ENCODE measurements around the gene TAAR1. TPM values are rescaled to one million over a fixed set of nuclear protein-coding genes. Genes with fewer than 3 reads are reported as not detected.
"Not testable (repeated sequence)": the region's sequence is repeated elsewhere in the genome, so short reads cannot be mapped to it uniquely, and the experiment has no call there.

TAAR1 gene
- not detected for polyA plus RNA-seq (2013, experiment 1 of 2; ENCODE audit: insufficient read length)
- not detected for polyA plus RNA-seq (2013, experiment 2 of 2; ENCODE audit: insufficient read length)

- DNase-seq, result no peak
These were observed at the start of gene TAAR1 for GRCh38 chr6:132659082-132659481. TSS of gene TAAR1 (minus strand) at chr6:132659182. CDS start at chr6:132646003, 13,179 bp downstream.

GRCh38 chr6:132708771-132709170, 49.8 kb upstream of the TAAR1 start:
- no peak for DNase-seq

- no peak for DNase-seq
These were observed 49.0 kb upstream of the TAAR1 start for GRCh38 chr6:132708002-132708401.

GRCh38 chr6:132706756-132707155, 47.8 kb upstream of the TAAR1 start:
- DNase-seq, result not testable (repeated sequence)

- DNase-seq, result no peak
These were observed 45.0 kb upstream of the TAAR1 start for GRCh38 chr6:132703936-132704335.

GRCh38 chr6:132698608-132699007, 39.6 kb upstream of the TAAR1 start:
- DNase-seq, result no peak

- DNase-seq, result no peak
These were observed 36.8 kb upstream of the TAAR1 start for GRCh38 chr6:132695773-132696172.

GRCh38 chr6:132693478-132693877, 34.5 kb upstream of the TAAR1 start:
- no peak for DNase-seq

GRCh38 chr6:132690678-132691077, 31.7 kb upstream of the TAAR1 start:
- DNase-seq, result no peak

GRCh38 chr6:132687306-132687705, 28.3 kb upstream of the TAAR1 start:
- DNase-seq, result no peak

GRCh38 chr6:132686531-132686930, 27.5 kb upstream of the TAAR1 start:
- DNase-seq, result no peak

- no peak for DNase-seq
These were observed 26.0 kb upstream of the TAAR1 start for GRCh38 chr6:132685009-132685408.

- DNase-seq, result no peak
These were observed 25.3 kb upstream of the TAAR1 start for GRCh38 chr6:132684272-132684671.

- peak; percentile 7 for DNase-seq
These were observed 24.6 kb upstream of the TAAR1 start for GRCh38 chr6:132683543-132683942.

- not testable (repeated sequence) for DNase-seq
These were observed 20.1 kb upstream of the TAAR1 start for GRCh38 chr6:132679094-132679493.

- DNase-seq, result no peak
These were observed 16.8 kb upstream of the TAAR1 start for GRCh38 chr6:132675749-132676148.

- no peak for DNase-seq
These were observed 16.0 kb upstream of the TAAR1 start for GRCh38 chr6:132675002-132675401.

GRCh38 chr6:132673376-132674094, 14.6 kb upstream of the TAAR1 start:
- DNase-seq, result no peak

GRCh38 chr6:132671295-132671694, 12.3 kb upstream of the TAAR1 start:
- DNase-seq, result no peak

GRCh38 chr6:132669690-132670291, 10.8 kb upstream of the TAAR1 start:
- DNase-seq, result peak; percentile 12

- DNase-seq, result no peak
These were observed 7.1 kb upstream of the TAAR1 start for GRCh38 chr6:132666118-132666517.

- no peak for DNase-seq
These were observed 5.5 kb upstream of the TAAR1 start for GRCh38 chr6:132664309-132665034.

GRCh38 chr6:132663661-132664060, 4.7 kb upstream of the TAAR1 start:
- no peak for DNase-seq

- DNase-seq, result no peak
These were observed 2.9 kb upstream of the TAAR1 start for GRCh38 chr6:132661906-132662305.
